OCI-LY1 (cell line): Measurements from ENCODE around the gene SIGLEC15.

Experiments used
- H2AFZ ChIP-seq: fragments of 200-600 bp; sonication (generic), shearing (Covaris generic); 2 replicates; pipeline ENCODE4 v1.6.0; 2014; ENCODE audit warnings: antibody characterized with exemption, mild to moderate bottlenecking, low read length
- H3F3A ChIP-seq: fragments of 200-600 bp; sonication (generic), shearing (Covaris generic); 2 replicates; pipeline ENCODE4 v1.6.0; 2014; ENCODE audit warnings: mild to moderate bottlenecking, antibody characterized with exemption, low read length, moderate library complexity; ENCODE audit not compliant: insufficient read depth
- H3K27ac ChIP-seq: fragments of 200-600 bp; sonication (generic); 2 replicates; pipeline ENCODE4 v1.5.1; 2014; ENCODE audit warnings: low read length, mixed run types, mild to moderate bottlenecking, low read depth; ENCODE audit not compliant: poor library complexity, severe bottlenecking
- H3K27me3 ChIP-seq: fragments of 200-600 bp; sonication (generic); 2 replicates; pipeline ENCODE4 v1.6.0; 2014; ENCODE audit warnings: antibody characterized with exemption, mild to moderate bottlenecking, low read length, moderate library complexity; ENCODE audit not compliant: insufficient read depth
- H3K36me3 ChIP-seq: fragments of 200-600 bp; sonication (generic); 2 replicates; pipeline ENCODE4 v1.6.1; 2014; ENCODE audit warnings: mild to moderate bottlenecking, antibody characterized with exemption, low read length, moderate library complexity, mixed read lengths; ENCODE audit not compliant: insufficient read depth
- H3K4me1 ChIP-seq: fragments of 200-600 bp; sonication (generic); 2 replicates; pipeline ENCODE4 v1.5.1; 2014; ENCODE audit warnings: mild to moderate bottlenecking, low read length, moderate library complexity; ENCODE audit not compliant: insufficient read depth, severe bottlenecking
- H3K4me2 ChIP-seq: fragments of 200-600 bp; sonication (generic), shearing (Covaris generic); 2 replicates; pipeline ENCODE4 v1.6.1; 2014; ENCODE audit warnings: low read length
- H3K4me3 ChIP-seq: fragments of 200-600 bp; sonication (generic); 2 replicates; pipeline ENCODE4 v1.5.1; 2014; ENCODE audit warnings: low read length, low read depth, mild to moderate bottlenecking, mixed read lengths; ENCODE audit not compliant: poor library complexity, severe bottlenecking
- H3K79me2 ChIP-seq: fragments of 200-600 bp; shearing (Covaris generic); 2 replicates; pipeline ENCODE4 v1.6.1; 2016; ENCODE audit warnings: mixed run types, low read length, mixed read lengths; ENCODE audit not compliant: insufficient read depth
- H3K9ac ChIP-seq: fragments of 200-600 bp; sonication (generic), shearing (Covaris generic); 2 replicates; pipeline ENCODE4 v1.6.1; 2014; ENCODE audit warnings: mild to moderate bottlenecking, low read length, mixed read lengths
- H3K9me2 ChIP-seq: fragments of 200-600 bp; sonication (generic), shearing (Covaris generic); 2 replicates; pipeline ENCODE4 v1.6.1; 2014; ENCODE audit warnings: low read depth, mild to moderate bottlenecking, low read length, mixed read lengths
- H3K9me3 ChIP-seq: fragments of 200-600 bp; shearing (Covaris generic); 2 replicates; pipeline ENCODE4 v1.6.1; 2014; ENCODE audit warnings: low read length, mixed read lengths
- H4K20me1 ChIP-seq: fragments of 200-600 bp; sonication (generic), shearing (Covaris generic); 2 replicates; pipeline ENCODE4 v1.6.0; 2016; ENCODE audit warnings: mild to moderate bottlenecking, low read length; ENCODE audit not compliant: insufficient read depth
- CTCF ChIP-seq: fragments of 200-600 bp; sonication (generic), shearing (Covaris generic); IDR thresholded peaks from 2 replicates; pipeline ENCODE4 v1.5.1; 2017; ENCODE audit warnings: mild to moderate bottlenecking, antibody characterized with exemption, low read length, moderate library complexity, mixed read lengths
- EZH2 ChIP-seq: fragments of 200-600 bp; sonication (generic), shearing (Covaris generic); IDR thresholded peaks from 2 replicates; pipeline ENCODE4 v1.8.0; 2017; ENCODE audit warnings: borderline replicate concordance, mixed run types, mild to moderate bottlenecking, antibody characterized with exemption, low read length, moderate library complexity, mixed read lengths

SIGLEC15 gene

GRCh38 chr18:45785134-45785533 is 40.3 kb upstream of the SIGLEC15 start:
- H3K4me3 ChIP-seq: no peak overlapping the region
- no peak overlapping the region for H3K9ac ChIP-seq
- H3F3A ChIP-seq: no peaks in the 10 kb centered on the region
- no peaks in the 10 kb centered on the region for H3K4me1 ChIP-seq
- no peak overlapping the region for H3K4me2 ChIP-seq
- H3K79me2 ChIP-seq: no peaks in the 10 kb centered on the region
- H3K9me3 ChIP-seq: no peaks in the 10 kb centered on the region
- H3K27me3 ChIP-seq: no peaks in the 10 kb centered on the region; the same call in 1 of the 2 replicates
- no peaks in the 10 kb centered on the region for H3K9me2 ChIP-seq
- no peak overlapping the region for H2AFZ ChIP-seq
- no peaks in the 10 kb centered on the region for H3K36me3 ChIP-seq
- TF ChIP-seq CTCF: no peak
- TF ChIP-seq EZH2: no peak
- H4K20me1 ChIP-seq: no peaks in the 10 kb centered on the region
- H3K27ac ChIP-seq: no peak overlapping the region

GRCh38 chr18:45786941-45787340 is 38.5 kb upstream of the SIGLEC15 start:
- Histone ChIP-seq H3K27ac (no peak overlapping the region), H3F3A (no peaks in the 10 kb centered on the region), H2AFZ (no peak overlapping the region)

GRCh38 chr18:45787346-45787745 is 38.1 kb upstream of the SIGLEC15 start:
- Histone ChIP-seq H3K4me1 (no peaks in the 10 kb centered on the region), H3K9ac (no peak overlapping the region)
- TF ChIP-seq CTCF: no peak
- no peak for TF ChIP-seq EZH2

More at GRCh38 chr18:45786941-45787340, 38.5 kb upstream of the SIGLEC15 start:
- no peaks in the 10 kb centered on the region for H4K20me1 ChIP-seq
- no peaks in the 10 kb centered on the region for H3K9me2 ChIP-seq
- H3K9me3 ChIP-seq: no peaks in the 10 kb centered on the region
- H3K36me3 ChIP-seq: no peaks in the 10 kb centered on the region
- H3K4me2 ChIP-seq: no peak overlapping the region
- no peaks in the 10 kb centered on the region for H3K4me1 ChIP-seq
- no peak overlapping the region for H3K9ac ChIP-seq
- H3K79me2 ChIP-seq: no peaks in the 10 kb centered on the region
- H3K4me3 ChIP-seq: no peak overlapping the region
- TF ChIP-seq EZH2: no peak
- no peak for TF ChIP-seq CTCF
- no peaks in the 10 kb centered on the region; the same call in 1 of the 2 replicates for H3K27me3 ChIP-seq

More at GRCh38 chr18:45787346-45787745, 38.1 kb upstream of the SIGLEC15 start:
- H2AFZ ChIP-seq: no peak overlapping the region
- no peaks in the 10 kb centered on the region for H3F3A ChIP-seq
- H3K4me3 ChIP-seq: no peak overlapping the region
- no peaks in the 10 kb centered on the region for H3K9me3 ChIP-seq
- H3K4me2 ChIP-seq: no peak overlapping the region
- H3K9me2 ChIP-seq: no peaks in the 10 kb centered on the region
- H3K79me2 ChIP-seq: no peaks in the 10 kb centered on the region
- no peaks in the 10 kb centered on the region for H3K36me3 ChIP-seq
- no peaks in the 10 kb centered on the region for H4K20me1 ChIP-seq
- no peak overlapping the region for H3K27ac ChIP-seq
- no peaks in the 10 kb centered on the region; the same call in 1 of the 2 replicates for H3K27me3 ChIP-seq
